ENCODE results near the gene RAB3GAP2. TPM values are rescaled to one million over a fixed set of nuclear protein-coding genes. Genes with fewer than 3 reads are reported as not detected.
A peak's percentile ranks its signal among the peaks of the same experiment; 100 is the strongest.
"Not testable (repeated sequence)": the region's sequence is repeated elsewhere in the genome, so short reads cannot be mapped to it uniquely, and the experiment has no call there.

Gene RAB3GAP2
- total RNA-seq, 1 experiment from 2014 or later = 19.8 TPM

GRCh38 chr1:220298470-220299205, 26.4 kb upstream of the RAB3GAP2 start:
- in situ Hi-C loops (cut with HindIII; ENCODE audit: low pct_unique_long_range_greater_than_20kb, low sequenced_read_pairs) = no loop called here
- DNase-seq (ENCODE audit: low read depth, low spot score) = no peak

DNA sequence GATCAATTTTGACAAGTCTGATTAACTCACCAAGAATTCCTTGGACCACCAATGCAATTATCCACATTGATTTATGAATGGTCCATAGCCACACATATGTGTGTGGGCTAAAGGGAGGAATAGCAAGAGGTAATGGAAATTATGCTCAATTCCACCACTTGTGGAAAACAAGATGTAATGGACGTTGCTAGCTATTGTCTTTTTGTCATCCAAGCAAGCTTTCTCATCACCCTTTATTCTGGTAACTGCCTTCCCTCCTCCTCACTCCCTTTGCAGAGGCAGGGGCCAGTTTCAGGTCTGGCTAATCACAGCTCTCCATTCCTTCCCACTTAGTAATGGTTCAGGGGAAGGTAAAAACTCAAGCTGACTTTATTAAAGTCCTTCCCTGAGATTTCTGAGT, 24.7 kb upstream of the RAB3GAP2 start:
- DNase-seq (ENCODE audit: low read depth, low spot score) = no peak
- in situ Hi-C loops (cut with HindIII; ENCODE audit: low pct_unique_long_range_greater_than_20kb, low sequenced_read_pairs) = no loop called here

DNA sequence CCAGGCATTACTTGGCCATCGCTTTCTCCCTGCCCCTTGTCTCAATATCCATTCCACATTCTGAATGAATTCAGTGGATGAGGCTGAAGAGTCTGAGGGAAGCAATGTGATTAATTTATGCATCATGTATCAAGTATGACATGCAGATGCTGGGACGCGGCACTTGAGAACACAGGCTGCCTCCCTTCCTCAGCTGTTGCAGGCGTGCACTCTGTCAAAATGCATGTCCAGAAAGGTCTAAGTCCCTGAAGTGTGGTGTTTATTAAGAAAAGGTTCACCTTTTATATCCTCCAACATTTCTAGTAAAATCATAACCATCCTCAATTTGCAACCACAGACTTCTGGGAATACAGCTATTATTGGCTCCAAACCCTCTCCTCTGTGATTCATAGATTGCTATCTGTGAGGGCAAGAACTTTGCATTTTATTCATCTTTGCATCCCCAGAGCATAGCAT, 22.6 kb upstream of the RAB3GAP2 start:
- DNase-seq (ENCODE audit: low read depth, low spot score) = no peak
- in situ Hi-C loops (cut with HindIII; ENCODE audit: low pct_unique_long_range_greater_than_20kb, low sequenced_read_pairs) = no loop called here

- in situ Hi-C loops (cut with HindIII; ENCODE audit: low pct_unique_long_range_greater_than_20kb, low sequenced_read_pairs) = no loop called here
- DNase-seq (ENCODE audit: low read depth, low spot score) = no peak
Measured at GRCh38 chr1:220291580-220291979, 19.3 kb upstream of the RAB3GAP2 start.

DNA sequence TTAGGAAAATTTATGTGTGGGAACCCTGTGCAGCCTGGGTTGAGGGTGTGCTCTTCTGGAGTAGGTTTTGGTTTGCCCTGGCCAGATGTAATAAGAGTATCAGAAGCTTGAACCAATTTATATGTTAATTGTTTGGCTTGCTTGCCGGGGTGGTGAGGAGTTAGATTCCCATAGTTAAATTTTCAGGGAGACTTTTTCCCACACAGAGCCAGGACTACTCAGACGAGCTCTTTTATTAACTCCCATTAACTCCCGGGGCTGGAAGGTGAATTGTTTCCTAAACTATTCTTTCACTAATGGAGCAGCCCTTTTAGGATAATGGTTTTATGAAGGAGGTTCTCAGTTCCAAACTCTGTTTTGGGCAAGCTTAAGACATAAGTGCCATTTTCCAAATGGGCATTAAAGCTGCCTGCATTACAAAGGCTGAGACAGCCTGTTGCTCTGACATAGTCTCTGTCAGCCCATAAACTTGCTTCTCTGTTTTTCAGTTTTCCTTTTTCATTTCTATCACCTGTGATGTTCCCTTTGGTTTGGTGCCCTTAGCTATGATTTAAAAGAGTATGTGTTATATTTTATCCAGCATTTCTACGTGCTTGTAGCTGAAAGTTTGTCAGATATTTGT, 18.0 kb upstream of the RAB3GAP2 start:
- DNase-seq (ENCODE audit: low read depth, low spot score) = no peak
- in situ Hi-C loops (cut with HindIII; ENCODE audit: low pct_unique_long_range_greater_than_20kb, low sequenced_read_pairs) = no loop called here

- in situ Hi-C loops (cut with HindIII; ENCODE audit: low pct_unique_long_range_greater_than_20kb, low sequenced_read_pairs) = no loop called here
- DNase-seq (ENCODE audit: low read depth, low spot score) = no peak
Measured at GRCh38 chr1:220287129-220287528, 14.9 kb upstream of the RAB3GAP2 start.

GRCh38 chr1:220283625-220284024, 11.4 kb upstream of the RAB3GAP2 start:
- DNase-seq (ENCODE audit: low read depth, low spot score) = no peak
- in situ Hi-C loops (cut with HindIII; ENCODE audit: low pct_unique_long_range_greater_than_20kb, low sequenced_read_pairs) = no loop called here

GRCh38 chr1:220281159-220281574, 8.9 kb upstream of the RAB3GAP2 start:
- in situ Hi-C loops (cut with HindIII; ENCODE audit: low pct_unique_long_range_greater_than_20kb, low sequenced_read_pairs) = no loop called here

DNA sequence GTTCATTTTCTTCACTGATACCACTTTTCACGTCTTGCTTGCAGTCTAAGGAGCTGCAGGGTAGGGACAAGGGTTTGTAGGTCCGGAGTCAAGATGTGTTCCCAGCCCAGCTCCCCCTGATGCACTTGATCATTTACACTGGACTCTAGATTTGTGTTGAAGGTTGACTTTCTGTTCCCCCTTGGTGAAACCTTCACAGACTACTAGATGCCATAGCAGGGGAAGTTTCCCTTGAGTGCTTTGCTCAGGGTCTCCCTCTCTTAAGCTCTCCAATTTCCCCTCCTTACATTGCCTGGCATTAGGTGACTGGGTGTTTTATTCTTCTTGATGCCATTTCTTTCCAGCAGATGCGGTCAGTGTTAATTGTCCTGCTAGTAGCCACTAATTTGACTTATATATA, 8.0 kb upstream of the RAB3GAP2 start:
- in situ Hi-C loops (cut with HindIII; ENCODE audit: low pct_unique_long_range_greater_than_20kb, low sequenced_read_pairs) = no loop called here
- no peak for DNase-seq (ENCODE audit: low read depth, low spot score)

More at GRCh38 chr1:220281159-220281574, 8.9 kb upstream of the RAB3GAP2 start:
- peak; percentile 60 for DNase-seq (ENCODE audit: low read depth, low spot score)

DNA sequence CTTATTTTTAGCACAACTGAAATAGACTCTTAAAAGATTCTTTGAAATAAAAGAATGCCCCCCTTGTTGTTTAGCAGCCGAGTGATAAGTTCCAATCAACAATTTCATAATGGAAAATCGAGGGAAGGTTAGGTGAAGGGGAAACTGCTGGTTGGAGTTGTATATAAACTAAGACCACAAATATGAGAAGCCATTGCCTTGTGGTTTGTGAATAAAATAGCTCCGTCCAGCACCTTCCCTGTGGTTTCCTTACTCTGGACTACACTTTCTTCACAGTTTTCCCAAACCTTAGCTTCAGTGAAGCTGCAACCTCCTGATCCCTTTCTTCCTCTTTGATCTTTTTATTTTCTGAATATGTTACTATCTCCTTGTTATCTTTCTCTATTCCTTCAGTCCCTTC, 6.7 kb upstream of the RAB3GAP2 start:
- in situ Hi-C loops (cut with HindIII; ENCODE audit: low pct_unique_long_range_greater_than_20kb, low sequenced_read_pairs) = no loop called here

GRCh38 chr1:220275430-220275829, 3.2 kb upstream of the RAB3GAP2 start:
- in situ Hi-C loops (cut with HindIII; ENCODE audit: low pct_unique_long_range_greater_than_20kb, low sequenced_read_pairs) = no loop called here
- DNase-seq (ENCODE audit: low read depth, low spot score) = no peak

More for the DNA sequence above, 6.7 kb upstream of the RAB3GAP2 start:
- no peak for DNase-seq (ENCODE audit: low read depth, low spot score)

- in situ Hi-C loops (cut with HindIII; ENCODE audit: low pct_unique_long_range_greater_than_20kb, low sequenced_read_pairs) = no loop called here
Measured at GRCh38 chr1:220274251-220274855, 2.1 kb upstream of the RAB3GAP2 start.

DNA sequence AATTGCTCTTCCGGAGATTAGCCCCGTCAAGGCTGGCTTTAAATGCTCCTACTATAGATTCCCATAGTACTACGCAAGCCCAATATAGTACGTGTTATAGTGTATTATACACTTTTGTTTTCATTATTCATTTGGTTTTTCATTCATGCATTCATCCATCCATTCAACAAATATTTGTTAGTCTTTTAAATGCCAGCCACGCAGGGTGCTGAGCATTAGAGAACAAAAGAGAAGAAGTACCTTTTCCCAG, 513 bp upstream of the RAB3GAP2 start:
- in situ Hi-C loops (cut with HindIII; ENCODE audit: low pct_unique_long_range_greater_than_20kb, low sequenced_read_pairs) = no loop called here
- DNase-seq (ENCODE audit: low read depth, low spot score) = no peak

More at GRCh38 chr1:220274251-220274855, 2.1 kb upstream of the RAB3GAP2 start:
- peak; percentile 46 for DNase-seq (ENCODE audit: low read depth, low spot score)

GRCh38 chr1:220271706-220272046, 577 bp downstream of the RAB3GAP2 start:
- in situ Hi-C loops (cut with HindIII; ENCODE audit: low pct_unique_long_range_greater_than_20kb, low sequenced_read_pairs) = no loop called here
- DNase-seq (ENCODE audit: low read depth, low spot score) = no peak

DNA sequence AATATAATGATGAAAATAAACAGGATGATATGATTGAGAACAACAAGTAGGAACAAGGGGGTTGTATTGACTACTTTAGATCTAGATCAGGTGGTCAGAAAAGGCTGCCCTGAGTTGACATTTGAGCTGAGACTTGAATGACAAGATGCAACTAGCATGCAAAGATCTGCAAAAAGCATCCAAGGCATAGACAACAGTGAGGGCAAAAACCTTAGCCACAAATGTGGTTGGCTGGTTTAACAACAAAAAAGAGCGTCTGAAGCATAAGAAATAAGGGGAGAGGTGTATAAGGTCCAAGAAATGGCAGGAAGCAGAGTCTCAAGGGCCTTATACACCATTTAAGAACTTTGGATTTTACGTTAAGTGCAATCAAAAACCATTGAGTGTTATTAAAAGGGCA, 3.2 kb downstream of the RAB3GAP2 start:
- no peak for DNase-seq (ENCODE audit: low read depth, low spot score)
- in situ Hi-C loops (cut with HindIII; ENCODE audit: low pct_unique_long_range_greater_than_20kb, low sequenced_read_pairs) = no loop called here

GRCh38 chr1:220267630-220268029, 4.6 kb downstream of the RAB3GAP2 start:
- in situ Hi-C loops (cut with HindIII; ENCODE audit: low pct_unique_long_range_greater_than_20kb, low sequenced_read_pairs) = no loop called here

GRCh38 chr1:220260228-220260627, 12.0 kb downstream of the RAB3GAP2 start:
- DNase-seq (ENCODE audit: low read depth, low spot score); in situ Hi-C loops (cut with HindIII; ENCODE audit: low pct_unique_long_range_greater_than_20kb, low sequenced_read_pairs): not testable (repeated sequence)

More at GRCh38 chr1:220267630-220268029, 4.6 kb downstream of the RAB3GAP2 start:
- DNase-seq (ENCODE audit: low read depth, low spot score) = no peak

- in situ Hi-C loops (cut with HindIII; ENCODE audit: low pct_unique_long_range_greater_than_20kb, low sequenced_read_pairs); DNase-seq (ENCODE audit: low read depth, low spot score): not testable (repeated sequence)
Measured at GRCh38 chr1:220259756-220260155, 12.5 kb downstream of the RAB3GAP2 start.

DNA sequence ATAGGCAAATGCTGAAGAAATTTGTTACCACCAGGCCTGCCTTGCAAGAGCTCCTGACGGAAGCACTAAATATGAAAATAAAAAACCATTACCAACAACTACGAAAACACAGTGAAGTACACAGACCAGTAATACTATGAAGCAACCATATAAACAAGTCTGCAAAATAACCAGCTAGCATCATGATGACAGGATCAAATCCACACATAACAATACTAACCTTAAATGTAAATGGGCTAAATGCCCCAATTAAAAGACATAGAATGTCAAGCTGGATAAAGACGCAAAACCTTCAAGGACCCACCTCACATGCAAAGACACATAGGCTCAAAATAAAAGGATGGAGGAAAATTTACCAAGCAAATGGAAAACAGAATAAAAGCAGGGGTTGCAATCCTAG, 16.1 kb downstream of the RAB3GAP2 start:
- in situ Hi-C loops (cut with HindIII; ENCODE audit: low pct_unique_long_range_greater_than_20kb, low sequenced_read_pairs) = not testable (repeated sequence)

More for the DNA sequence above, 16.1 kb downstream of the RAB3GAP2 start:
- DNase-seq (ENCODE audit: low read depth, low spot score) = not testable (repeated sequence)
